Pancreas (tissue), 10 donors: Measurements from ENCODE around the gene FLRT2. TPM values are rescaled to one million over a fixed set of nuclear protein-coding genes. Genes with fewer than 3 reads are reported as not detected.

Experiments used
- ATAC-seq, 4 donors: fragments of 200-7000 bp; cut with Tn5 transposase; one replicate each; pipeline versions ENCODE4 v1.8.0 to v1.9.1; 2020; ENCODE audit warnings: mild to moderate bottlenecking in 4 of 4, moderate library complexity in 4 of 4
- DNase-seq, 6 donors: peaks; one replicate each; pipeline ENCODE4 v3.0.0-alpha.2; 2020
- FAIRE-seq: peaks from 2 replicates; lab custom pipeline; 2012; peaks lifted over from hg19 to GRCh38; lab: Jason Lieb, UNC
- H3K27ac ChIP-seq, 4 donors: fragments of 200-600 bp; sonication (generic); 1 replicate in 3 of 4; 2 replicates in 1 of 4; pipeline versions ENCODE4 v1.5.0 to v1.8.0; 2020
- H3K27me3 ChIP-seq, 4 donors: fragments of 200-600 bp; one replicate each; pipeline ENCODE4 v1.8.0; 2021
- H3K36me3 ChIP-seq, 3 donors: fragments of 200-600 bp; sonication (generic) in 1 of 3; one replicate each; pipeline versions ENCODE4 v1.5.0 to v1.8.0; 2020 to 2021
- H3K4me1 ChIP-seq, 3 donors: fragments of 200-600 bp; one replicate each; pipeline ENCODE4 v1.8.0; 2021
- H3K4me3 ChIP-seq, 4 donors: fragments of 200-600 bp; sonication (generic) in 2 of 4; one replicate each; pipeline versions ENCODE4 v1.5.0 to v1.8.0; 2020 to 2021
- H3K9me3 ChIP-seq, 4 donors: fragments of 200-600 bp; one replicate each; pipeline ENCODE4 v1.8.0; 2021
- WGBS, 2 donors: extraction: QIAGEN DNeasy Blood & Tissue Kit; methylation state at CpG; one replicate each; pipeline ENCODE4 v1.1.7; 2013; 5-methylcytosine and 5-hydroxymethylcytosine counted together
- intact Hi-C, 3 donors: fragments of 100-400 bp; cut with DNase I; formaldehyde crosslinking; loops; one replicate each; pipeline versions ENCODE4 v1.11.1 to v1.14.2; 2022
- polyA plus RNA-seq, 2 donors: library from polyadenylated mRNA; stranded (reverse); fragments of 200-250 nt; gene quantifications; one replicate each; pipeline ENCODE4 v1.2.3, GENCODE V29; 2013
- total RNA-seq, 6 donors: library from RNA; stranded (reverse); fragmentation: NEBNext Ultra II Directional in 4 of 6; extraction: Animal tissue kit (Norgen Biotek cat#: 25700) in 4 of 6; gene quantifications; one replicate each; pipeline versions ENCODE4 v1.2.1 to v1.2.4, GENCODE V29; 2021 to 2023
- TF ChIP-seq, protein P1 (sequence below), 4 donors: fragments of 200-600 bp; sonication (generic) in 3 of 4; IDR thresholded peaks; one replicate each; pipeline versions ENCODE4 v1.5.0 to v1.8.0; 2021; ENCODE audit warnings: antibody characterized with exemption in 4 of 4
- donor health status: healthy with polysubstance abuse.
- donor health status: DM: no; HTN: no; CAD: no; lungs with moderate emphysema.
- donor health status: DM: no; HTN: no; CAD: no.
- donor health status: control.
- donor health status: control.
- donor health status: Bipolar disorder and iron deficiency.
- donor health status: DM: yes; HTN: yes; CAD: no.
- donor health status: DM: no; HTN: no; CAD: no.
- donor health status: DM: no; HTN: no; CAD: no.
- donor health status: DM: yes; HTN: yes; CAD: no.

FLRT2 gene
- total and polyA plus RNA-seq, 8 donors = 62.8 to 229 (median 101) TPM

DNA sequence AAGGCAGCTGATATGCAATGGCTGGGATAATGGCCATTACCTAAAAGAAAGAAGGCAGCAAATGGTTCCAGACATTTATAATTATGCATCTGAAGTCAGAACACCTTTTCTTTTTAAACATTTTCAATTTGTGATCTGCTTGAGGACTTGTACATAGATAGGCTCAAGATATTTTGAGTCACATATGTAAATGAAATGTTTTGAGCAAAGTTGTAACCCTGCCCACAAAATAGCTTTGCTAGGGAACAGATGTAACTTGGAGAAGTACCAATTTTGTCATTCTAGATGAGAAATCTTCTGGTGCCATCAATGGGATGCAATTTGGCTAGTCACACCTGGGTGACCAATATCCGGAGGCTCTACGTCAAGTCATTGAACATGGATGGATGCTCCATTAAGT, 123.1 kb downstream of the FLRT2 start:
- 94 to 99% methylated on average over 2 of the region's 2 CpGs for WGBS, 2 donors
- DNase-seq = no peak
- no peaks in the 10 kb centered on the region for H3K9me3 ChIP-seq
- no peaks in the 10 kb centered on the region for H3K4me1 ChIP-seq
- intact Hi-C loops = no loop called here
- H3K27me3 ChIP-seq = no peaks in the 10 kb centered on the region
- H3K4me3 ChIP-seq = no peak overlapping the region
- no peaks in the 10 kb centered on the region for H3K36me3 ChIP-seq
- FAIRE-seq = no peak
- TF ChIP-seq, protein P1, sequence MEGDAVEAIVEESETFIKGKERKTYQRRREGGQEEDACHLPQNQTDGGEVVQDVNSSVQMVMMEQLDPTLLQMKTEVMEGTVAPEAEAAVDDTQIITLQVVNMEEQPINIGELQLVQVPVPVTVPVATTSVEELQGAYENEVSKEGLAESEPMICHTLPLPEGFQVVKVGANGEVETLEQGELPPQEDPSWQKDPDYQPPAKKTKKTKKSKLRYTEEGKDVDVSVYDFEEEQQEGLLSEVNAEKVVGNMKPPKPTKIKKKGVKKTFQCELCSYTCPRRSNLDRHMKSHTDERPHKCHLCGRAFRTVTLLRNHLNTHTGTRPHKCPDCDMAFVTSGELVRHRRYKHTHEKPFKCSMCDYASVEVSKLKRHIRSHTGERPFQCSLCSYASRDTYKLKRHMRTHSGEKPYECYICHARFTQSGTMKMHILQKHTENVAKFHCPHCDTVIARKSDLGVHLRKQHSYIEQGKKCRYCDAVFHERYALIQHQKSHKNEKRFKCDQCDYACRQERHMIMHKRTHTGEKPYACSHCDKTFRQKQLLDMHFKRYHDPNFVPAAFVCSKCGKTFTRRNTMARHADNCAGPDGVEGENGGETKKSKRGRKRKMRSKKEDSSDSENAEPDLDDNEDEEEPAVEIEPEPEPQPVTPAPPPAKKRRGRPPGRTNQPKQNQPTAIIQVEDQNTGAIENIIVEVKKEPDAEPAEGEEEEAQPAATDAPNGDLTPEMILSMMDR (IDR thresholded peaks at IDR 0.05) = no peak
- no peak overlapping the region for H3K27ac ChIP-seq
- ATAC-seq = no peak

DNA sequence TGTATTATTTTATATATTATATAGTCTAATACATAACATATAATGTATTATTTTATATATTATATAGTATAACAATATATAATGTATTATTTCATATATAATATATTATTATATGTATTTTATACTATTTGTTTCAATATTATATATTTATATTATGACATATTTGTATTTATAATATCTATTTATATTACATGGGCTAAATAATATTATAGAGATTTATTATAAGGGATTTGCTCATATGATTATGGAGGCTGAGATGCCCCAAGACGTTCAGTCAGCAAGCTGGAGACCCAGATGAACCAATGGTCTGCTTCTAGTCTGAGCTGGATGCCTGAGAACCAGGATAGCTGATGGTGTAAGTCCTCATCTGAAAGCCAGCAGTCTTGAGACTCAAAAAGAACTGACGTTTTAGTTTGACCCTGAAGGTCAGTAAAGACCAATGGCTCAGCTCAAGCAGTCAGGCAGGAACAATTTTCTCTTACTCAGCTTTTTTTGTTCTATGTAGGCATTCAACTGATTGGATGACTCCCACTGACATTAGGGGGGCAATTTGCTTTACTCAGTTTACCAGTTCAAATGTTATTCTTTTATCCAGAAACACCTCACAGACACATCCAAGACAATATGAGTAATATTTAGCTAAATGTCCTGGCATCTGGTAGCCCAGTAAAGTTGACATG, 130.4 kb downstream of the FLRT2 start:
- no peaks in the 10 kb centered on the region for H3K36me3 ChIP-seq
- no peak overlapping the region for H3K4me3 ChIP-seq
- no peaks in the 10 kb centered on the region for H3K27me3 ChIP-seq
- 61 to 74% methylated on average over 2 of the region's 2 CpGs for WGBS, 2 donors
- TF ChIP-seq, protein P1 (IDR thresholded peaks at IDR 0.05) = no peak
- intact Hi-C loops = no loop called here
- ATAC-seq (no peak), DNase-seq (no peak), FAIRE-seq (no peak)
- no peak overlapping the region for H3K27ac ChIP-seq
- H3K9me3 ChIP-seq = no peaks in the 10 kb centered on the region
- no peaks in the 10 kb centered on the region for H3K4me1 ChIP-seq

DNA sequence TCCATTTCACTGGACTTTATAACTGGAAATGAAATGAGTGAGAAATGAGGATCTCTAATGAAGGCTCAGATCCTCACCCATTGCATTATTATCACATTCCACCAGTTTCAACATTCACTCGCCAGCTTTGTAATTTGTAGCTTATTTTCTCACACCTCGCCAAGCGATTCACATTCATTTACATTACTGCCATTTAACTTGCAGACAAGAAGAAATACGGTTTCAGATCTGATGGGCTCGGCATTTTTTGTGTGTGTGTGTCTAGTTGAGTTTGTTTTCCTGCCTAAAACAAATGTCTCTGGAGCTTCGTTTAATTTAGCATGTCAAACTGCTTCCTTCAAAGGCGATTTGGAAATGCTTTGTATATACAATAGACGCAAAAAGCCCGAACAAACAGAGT, 132.2 kb downstream of the FLRT2 start:
- no peak for ATAC-seq
- WGBS, 2 donors = 61 to 64% methylated on average over 9 of the region's 9 CpGs
- Histone ChIP-seq H3K36me3 (no peaks in the 10 kb centered on the region), H3K27me3 (no peaks in the 10 kb centered on the region), H3K4me3 (no peak overlapping the region), H3K4me1 (no peaks in the 10 kb centered on the region), H3K27ac (no peak overlapping the region), H3K9me3 (no peaks in the 10 kb centered on the region)
- DNase-seq = no peak
- TF ChIP-seq, protein P1 (IDR thresholded peaks at IDR 0.05) = no peak
- no peak for FAIRE-seq
- intact Hi-C loops = no loop called here

DNA sequence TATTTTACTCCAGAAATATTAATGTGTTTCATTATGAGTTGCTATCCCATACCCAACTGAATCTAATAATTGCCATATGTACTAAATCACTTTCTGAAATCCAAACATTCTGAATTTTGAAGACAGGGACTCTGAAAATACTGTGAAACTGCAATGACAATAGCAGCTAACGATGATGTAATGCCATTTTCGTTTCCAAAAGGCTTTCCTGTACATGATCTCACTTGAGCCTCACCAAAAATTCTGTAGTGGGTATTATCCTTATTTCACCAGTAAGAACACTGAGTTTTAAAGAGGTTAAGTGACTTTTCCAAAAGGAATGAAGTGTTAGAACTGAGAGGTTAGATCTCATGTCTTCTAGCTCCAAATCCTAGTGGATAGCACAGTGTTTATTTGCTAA, 133.3 kb downstream of the FLRT2 start:
- DNase-seq (no peak), ATAC-seq (no peak), FAIRE-seq (no peak)
- H3K4me1 ChIP-seq = no peaks in the 10 kb centered on the region
- 61 to 79% methylated on average over 2 of the region's 2 CpGs for WGBS, 2 donors
- no peak overlapping the region for H3K4me3 ChIP-seq
- intact Hi-C loops = no loop called here
- H3K27ac ChIP-seq = no peak overlapping the region
- H3K27me3 ChIP-seq = no peaks in the 10 kb centered on the region
- no peaks in the 10 kb centered on the region for H3K36me3 ChIP-seq
- TF ChIP-seq, protein P1 (IDR thresholded peaks at IDR 0.05) = no peak
- H3K9me3 ChIP-seq = no peaks in the 10 kb centered on the region

DNA sequence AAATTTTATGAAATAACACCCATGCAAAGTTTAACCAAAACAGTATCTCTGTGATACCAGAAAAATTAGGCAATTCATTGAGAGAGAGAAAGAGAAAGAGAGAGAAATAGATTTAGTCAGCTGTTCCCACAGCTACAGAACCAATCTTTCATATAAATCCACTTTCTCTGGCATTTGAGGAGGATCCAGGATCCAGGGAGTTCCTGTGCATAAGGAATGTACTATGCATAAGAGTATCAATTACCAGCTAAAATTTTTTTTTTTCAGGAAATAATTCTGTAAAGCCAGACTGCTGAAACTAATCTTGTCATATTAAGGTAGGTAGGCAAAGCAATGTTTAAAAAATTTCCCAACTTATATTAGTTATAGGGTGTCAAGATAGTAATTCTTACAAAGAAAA, 133.7 kb downstream of the FLRT2 start:
- DNase-seq = no peak
- Histone ChIP-seq H3K27ac (no peak overlapping the region), H3K9me3 (no peaks in the 10 kb centered on the region), H3K4me1 (no peaks in the 10 kb centered on the region), H3K27me3 (no peaks in the 10 kb centered on the region), H3K36me3 (no peaks in the 10 kb centered on the region), H3K4me3 (no peak overlapping the region)
- intact Hi-C loops = no loop called here
- FAIRE-seq = no peak
- TF ChIP-seq, protein P1 (IDR thresholded peaks at IDR 0.05) = no peak
- no peak for ATAC-seq
